Pancreas (tissue), 10 donors: ENCODE results near the gene MYO9A. TPM values are rescaled to one million over a fixed set of nuclear protein-coding genes. Genes with fewer than 3 reads are reported as not detected.
A peak's percentile ranks its signal among the peaks of the same experiment; 100 is the strongest.
"Not testable (repeated sequence)": the region's sequence is repeated elsewhere in the genome, so short reads cannot be mapped to it uniquely, and the experiment has no call there.

Experiments
- ATAC-seq, 4 donors: fragments of 200-7000 bp; cut with Tn5 transposase; one replicate each; pipeline versions ENCODE4 v1.8.0 to v1.9.1; 2020; ENCODE audit warnings: mild to moderate bottlenecking in 4 of 4, moderate library complexity in 4 of 4
- DNase-seq, 6 donors: peaks; one replicate each; pipeline ENCODE4 v3.0.0-alpha.2; 2020
- FAIRE-seq: peaks from 2 replicates; lab custom pipeline; 2012; peaks lifted over from hg19 to GRCh38; lab: Jason Lieb, UNC
- H3K27ac ChIP-seq, 4 donors: fragments of 200-600 bp; sonication (generic); 1 replicate in 3 of 4; 2 replicates in 1 of 4; pipeline versions ENCODE4 v1.5.0 to v1.8.0; 2020
- H3K27me3 ChIP-seq, 4 donors: fragments of 200-600 bp; one replicate each; pipeline ENCODE4 v1.8.0; 2021
- H3K36me3 ChIP-seq, 3 donors: fragments of 200-600 bp; sonication (generic) in 1 of 3; one replicate each; pipeline versions ENCODE4 v1.5.0 to v1.8.0; 2020 to 2021
- H3K4me1 ChIP-seq, 3 donors: fragments of 200-600 bp; one replicate each; pipeline ENCODE4 v1.8.0; 2021
- H3K4me3 ChIP-seq, 4 donors: fragments of 200-600 bp; sonication (generic) in 2 of 4; one replicate each; pipeline versions ENCODE4 v1.5.0 to v1.8.0; 2020 to 2021
- H3K9me3 ChIP-seq, 4 donors: fragments of 200-600 bp; one replicate each; pipeline ENCODE4 v1.8.0; 2021
- CTCF ChIP-seq, 4 donors: fragments of 200-600 bp; sonication (generic) in 3 of 4; IDR thresholded peaks; one replicate each; pipeline versions ENCODE4 v1.5.0 to v1.8.0; 2021; ENCODE audit warnings: antibody characterized with exemption in 4 of 4
- WGBS, 2 donors: extraction: QIAGEN DNeasy Blood & Tissue Kit; methylation state at CpG; one replicate each; pipeline ENCODE4 v1.1.7; 2013; 5-methylcytosine and 5-hydroxymethylcytosine counted together
- intact Hi-C, 3 donors: fragments of 100-400 bp; cut with DNase I; formaldehyde crosslinking; loops; one replicate each; pipeline versions ENCODE4 v1.11.1 to v1.14.2; 2022
- polyA plus RNA-seq, 2 donors: library from polyadenylated mRNA; stranded (reverse); fragments of 200-250 nt; gene quantifications; one replicate each; pipeline ENCODE4 v1.2.3, GENCODE V29; 2013
- total RNA-seq, 6 donors: library from RNA; stranded (reverse); fragmentation: NEBNext Ultra II Directional in 4 of 6; extraction: Animal tissue kit (Norgen Biotek cat#: 25700) in 4 of 6; gene quantifications; one replicate each; pipeline versions ENCODE4 v1.2.1 to v1.2.4, GENCODE V29; 2021 to 2023
- donor health status: healthy with polysubstance abuse.
- donor health status: DM: no; HTN: no; CAD: no; lungs with moderate emphysema.
- donor health status: DM: no; HTN: no; CAD: no.
- donor health status: control.
- donor health status: control.
- donor health status: Bipolar disorder and iron deficiency.
- donor health status: DM: yes; HTN: yes; CAD: no.
- donor health status: DM: no; HTN: no; CAD: no.
- donor health status: DM: no; HTN: no; CAD: no.
- donor health status: DM: yes; HTN: yes; CAD: no.

MYO9A gene
- total and polyA plus RNA-seq, 8 donors = 1.2 to 21.0 (median 7.8) TPM

DNA sequence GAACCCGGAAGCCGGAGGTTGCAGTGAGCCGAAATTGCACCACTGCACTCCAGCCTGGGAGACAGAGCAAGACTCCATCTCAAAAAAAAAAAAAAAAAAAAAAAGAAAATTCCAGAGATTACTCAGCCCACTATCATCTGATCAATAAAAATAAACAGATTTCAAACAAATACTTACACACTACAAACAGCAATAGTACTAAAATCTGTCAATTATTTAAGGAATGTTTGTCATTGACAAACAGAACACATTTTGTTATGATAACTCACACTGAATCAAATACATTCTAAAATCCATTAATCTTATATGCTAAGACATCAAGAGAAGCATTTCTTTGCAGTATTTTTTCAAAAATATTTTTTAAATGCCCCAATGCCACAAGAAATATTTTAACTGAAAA lies 7.6 kb downstream of the MYO9A start:
- no peaks in the 10 kb centered on the region for H3K36me3 ChIP-seq
- FAIRE-seq (no peak), ATAC-seq (peak in 2 of 4 donors; percentile 34 to 69), DNase-seq (no peak)
- no peaks in the 10 kb centered on the region for H3K9me3 ChIP-seq
- 76 to 85% methylated on average over 3 of the region's 3 CpGs for WGBS, 2 donors
- H3K27ac ChIP-seq = no peak overlapping the region
- intact Hi-C loops = no loop called here
- TF ChIP-seq CTCF (IDR thresholded peaks at IDR 0.05) = no peak
- no peaks in the 10 kb centered on the region for H3K27me3 ChIP-seq
- no peaks in the 10 kb centered on the region for H3K4me1 ChIP-seq
- H3K4me3 ChIP-seq = no peak overlapping the region

- Histone ChIP-seq H3K36me3 (no peaks in the 10 kb centered on the region), H3K27me3 (no peaks in the 10 kb centered on the region), H3K27ac (no peak overlapping the region), H3K9me3 (no peaks in the 10 kb centered on the region), H3K4me1 (no peaks in the 10 kb centered on the region), H3K4me3 (no peak overlapping the region)
- TF ChIP-seq CTCF (IDR thresholded peaks at IDR 0.05) = no peak
- DNase-seq (no peak), ATAC-seq (no peak), FAIRE-seq (no peak)
- WGBS, 2 donors = 94 to 100% methylated on average over 2 of the region's 2 CpGs
- intact Hi-C loops = no loop called here
Measured at GRCh38 chr15:72106068-72106467, 11.9 kb downstream of the MYO9A start.

DNA sequence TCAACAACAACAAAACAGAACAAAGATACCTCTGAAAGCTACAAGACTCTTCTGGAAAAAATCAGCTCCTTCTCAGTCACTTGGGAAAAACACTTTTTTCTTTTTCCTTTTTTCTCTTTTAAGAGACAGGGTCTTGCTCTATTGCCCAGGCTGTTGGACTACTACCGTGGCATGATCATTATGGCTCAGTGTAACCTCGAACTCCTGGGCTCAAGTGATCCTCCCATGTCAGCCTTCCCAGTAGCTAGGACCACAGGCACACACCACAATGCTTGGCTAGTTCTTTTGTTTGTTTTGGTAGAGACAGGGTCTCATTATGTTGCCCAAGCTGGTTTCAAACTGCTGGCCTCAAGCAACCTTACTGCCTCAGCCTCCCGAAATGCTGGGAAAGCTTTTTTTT lies 12.8 kb downstream of the MYO9A start:
- H3K4me1 ChIP-seq = no peaks in the 10 kb centered on the region
- DNase-seq (no peak), ATAC-seq (no peak), FAIRE-seq (no peak)
- 94 to 97% methylated on average over 3 of the region's 3 CpGs for WGBS, 2 donors
- H3K27ac ChIP-seq = no peak overlapping the region
- no peaks in the 10 kb centered on the region for H3K9me3 ChIP-seq
- intact Hi-C loops = no loop called here
- H3K36me3 ChIP-seq = no peaks in the 10 kb centered on the region
- TF ChIP-seq CTCF (IDR thresholded peaks at IDR 0.05) = no peak
- H3K27me3 ChIP-seq = no peaks in the 10 kb centered on the region
- H3K4me3 ChIP-seq = no peak overlapping the region

DNA sequence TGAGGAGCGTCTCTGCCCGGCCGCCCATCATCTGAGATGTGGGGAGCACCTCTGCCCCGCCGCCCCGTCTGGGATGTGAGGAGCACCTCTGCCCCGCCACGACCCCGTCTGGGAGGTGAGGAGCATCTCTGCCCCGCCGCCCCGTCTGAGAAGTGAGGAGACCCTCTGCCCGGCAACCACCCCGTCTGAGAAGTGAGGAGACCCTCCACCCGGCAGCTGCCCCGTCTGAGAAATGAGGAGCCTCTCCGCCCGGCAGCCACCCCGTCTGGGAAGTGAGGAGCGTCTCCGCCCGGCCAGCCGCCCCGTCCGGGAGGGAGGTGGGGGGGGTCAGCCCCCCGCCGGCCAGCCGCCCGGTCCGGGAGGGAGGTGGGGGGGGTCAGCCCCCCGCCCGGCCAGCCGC lies 17.4 kb downstream of the MYO9A start:
- H3K27ac ChIP-seq, H3K4me3 ChIP-seq, H3K36me3 ChIP-seq, intact Hi-C loops, ATAC-seq, H3K9me3 ChIP-seq, FAIRE-seq, DNase-seq, H3K4me1 ChIP-seq, H3K27me3 ChIP-seq: not testable (repeated sequence)
- 96% methylated on average over 12 to 29 of the region's 33 CpGs for WGBS, 2 donors

DNA sequence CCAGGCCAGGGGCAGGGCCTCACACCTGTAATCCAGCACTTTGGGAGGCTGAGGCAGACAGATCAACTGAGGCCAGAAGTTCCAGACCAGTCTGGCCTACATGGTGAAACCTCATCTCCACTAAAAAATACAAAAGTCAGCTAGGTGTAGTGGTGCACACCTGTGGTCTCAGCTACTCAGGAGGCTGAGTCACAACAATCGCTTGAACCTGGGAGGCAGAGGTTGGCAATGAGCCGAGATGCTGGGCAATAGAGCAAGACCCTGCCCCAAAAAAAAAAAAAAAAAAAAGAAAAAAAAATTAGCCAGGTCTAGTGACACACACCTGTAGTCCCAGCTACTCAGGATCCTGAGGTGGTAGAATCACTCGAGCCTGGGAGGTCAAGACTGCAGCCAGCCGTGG lies 18.8 kb downstream of the MYO9A start:
- H3K4me1 ChIP-seq = no peaks in the 10 kb centered on the region
- no peaks in the 10 kb centered on the region for H3K9me3 ChIP-seq
- FAIRE-seq = no peak
- no peak overlapping the region for H3K4me3 ChIP-seq
- DNase-seq = no peak
- intact Hi-C loops = no loop called here
- ATAC-seq = no peak
- no peak overlapping the region for H3K27ac ChIP-seq
- 95% methylated on average over 4 of the region's 4 CpGs for WGBS, 2 donors
- no peaks in the 10 kb centered on the region for H3K36me3 ChIP-seq
- TF ChIP-seq CTCF (IDR thresholded peaks at IDR 0.05) = no peak
- no peaks in the 10 kb centered on the region for H3K27me3 ChIP-seq

DNA sequence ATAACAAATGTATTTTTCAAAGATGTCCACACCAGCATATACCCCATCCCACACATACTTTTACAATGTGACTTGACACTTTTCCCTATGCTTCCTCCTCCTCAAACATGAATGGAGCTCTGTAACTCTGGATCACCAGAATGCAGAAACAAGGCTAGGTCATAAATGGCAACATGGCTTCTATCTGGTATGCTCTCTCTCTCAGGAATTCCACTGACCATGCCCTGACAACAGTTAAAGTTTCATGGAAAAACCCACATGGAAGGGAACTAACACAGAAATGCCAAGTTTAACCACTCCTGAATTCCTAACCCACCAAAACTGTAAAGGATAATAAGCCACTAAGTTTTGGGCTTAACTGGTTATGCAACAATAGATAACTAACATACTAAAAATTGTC lies 19.9 kb downstream of the MYO9A start:
- ATAC-seq = no peak
- Histone ChIP-seq H3K36me3 (no peaks in the 10 kb centered on the region), H3K4me3 (no peak overlapping the region), H3K4me1 (no peaks in the 10 kb centered on the region), H3K27ac (no peak overlapping the region), H3K27me3 (no peaks in the 10 kb centered on the region), H3K9me3 (no peaks in the 10 kb centered on the region)
- DNase-seq = no peak
- no peak for FAIRE-seq
- intact Hi-C loops = no loop called here
- no peak for TF ChIP-seq CTCF (IDR thresholded peaks at IDR 0.05)
